GM12878 (cell line): ENCODE data around the gene BBS9. TPM values are rescaled to one million over a fixed set of nuclear protein-coding genes. Genes with fewer than 3 reads are reported as not detected.

Experiments
- BACH1 ChIP-seq: fragments of 450-650 bp; IDR thresholded peaks from 2 replicates; pipeline ENCODE4 v1.6.1; 2017; ENCODE audit warnings: mild to moderate bottlenecking, borderline replicate concordance
- ETV6 ChIP-seq, 2 experiments: fragments of 450-650 bp in 1 of 2; IDR thresholded peaks in 1 of 2; conservative IDR thresholded peaks in 1 of 2; 2 replicates each; pipeline ENCODE4 v1.6.1; 2014; ENCODE audit warnings: antibody characterized with exemption in 1 of 2, borderline replicate concordance in 1 of 2, low read depth in 1 of 2, mild to moderate bottlenecking in 1 of 2, moderate library complexity in 1 of 2
- GATAD2B ChIP-seq: fragments of 450-650 bp; conservative IDR thresholded peaks from 2 replicates; pipeline ENCODE4 v1.6.1; 2017; ENCODE audit warnings: low read depth, mild to moderate bottlenecking, moderate library complexity
- NR2C2 ChIP-seq: IDR thresholded peaks from 2 replicates; pipeline ENCODE4 v1.6.1; 2011; ENCODE audit warnings: borderline replicate concordance, low read depth; ENCODE audit not compliant: control insufficient read depth, insufficient read length
- NR2F1 ChIP-seq: fragments of 450-650 bp; conservative IDR thresholded peaks from 2 replicates; pipeline ENCODE4 v1.6.1; 2017; ENCODE audit warnings: mild to moderate bottlenecking
- SMARCA5 ChIP-seq: fragments of 450-650 bp; IDR thresholded peaks from 2 replicates; pipeline ENCODE4 v1.6.1; 2017; ENCODE audit warnings: mild to moderate bottlenecking
- SPI1 ChIP-seq: IDR thresholded peaks from 2 replicates; pipeline ENCODE4 v1.6.1; 2011; ENCODE audit warnings: low read depth, mild to moderate bottlenecking, low read length, moderate library complexity, borderline replicate concordance; ENCODE audit not compliant: insufficient read depth
- TCF7 ChIP-seq: IDR thresholded peaks from 2 replicates; pipeline ENCODE4 v1.6.1; 2014; ENCODE audit warnings: antibody characterized with exemption, borderline replicate concordance
- YBX1 ChIP-seq: fragments of 450-650 bp; IDR thresholded peaks from 2 replicates; pipeline ENCODE4 v1.6.1; 2016; ENCODE audit warnings: antibody characterized with exemption
- polyA plus RNA-seq, 11 experiments: library from polyadenylated mRNA; depleted of rRNA in 4 of 11; unstranded in 6 of 11; stranded (reverse) in 5 of 11; fragments of >200 nt; fragmentation: Nextera tagmentation in 4 of 11; fragmentation: Illumina TruSeq in 1 of 11; extraction: Ambion mirVana in 4 of 11; extraction: Trizol in 1 of 11; gene quantifications; 1 replicate in 1 of 11; 2 replicates in 10 of 11; pipeline versions ENCODE4 v1.2.1 to v1.2.3, GENCODE V29; 2011 to 2016; ENCODE audit warnings: inconsistent platforms in 2 of 11, missing spikeins in 2 of 11, low read depth in 1 of 11
- total RNA-seq, 4 experiments: library from RNA; depleted of rRNA in 3 of 4; stranded (reverse); fragments of >200 nt in 3 of 4; fragmentation: Illumina TruSeq in 1 of 4; extraction: Trizol in 1 of 4; gene quantifications; 2 replicates each; pipeline versions ENCODE4 v1.2.1 to v1.2.3, GENCODE V29; 2013 to 2021
- TF ChIP-seq, protein P1 (sequence below): fragments of 450-650 bp; IDR thresholded peaks from 2 replicates; pipeline ENCODE4 v1.6.1; 2017; ENCODE audit warnings: mild to moderate bottlenecking, low read depth, inconsistent platforms; ENCODE audit not compliant: poor library complexity, severe bottlenecking
- TF ChIP-seq, protein P2 (sequence below): fragments of 450-650 bp; IDR thresholded peaks from 2 replicates; pipeline ENCODE4 v1.6.1; 2017; ENCODE audit warnings: mild to moderate bottlenecking

The BBS9 gene
- total and polyA plus RNA-seq, 10 of the 15 experiments (the other 5 are each of a cell fraction or from before 2014, with no cell fraction given): 1.2 to 5.6 (median 2.3) TPM

DNA sequence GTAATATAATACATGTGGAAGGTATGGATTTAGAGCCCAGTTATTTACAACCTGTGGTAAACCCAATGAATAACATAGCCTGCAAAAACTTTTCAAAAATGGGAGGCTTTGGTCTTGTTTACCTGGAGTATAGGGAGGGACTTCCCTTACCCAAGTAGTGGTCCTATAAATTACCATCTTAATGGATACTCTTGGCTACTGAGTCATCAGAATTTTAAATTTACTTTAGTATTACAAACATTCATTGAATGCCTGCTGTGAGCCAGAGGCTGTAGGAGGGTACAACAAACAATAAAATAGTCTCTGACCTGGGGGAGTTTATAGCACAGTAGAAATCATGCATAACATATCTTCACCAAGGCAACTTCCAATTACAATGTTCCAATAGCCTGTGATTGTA is 365.1 kb downstream of the BBS9 start (continued):
- TF ChIP-seq, protein P1, sequence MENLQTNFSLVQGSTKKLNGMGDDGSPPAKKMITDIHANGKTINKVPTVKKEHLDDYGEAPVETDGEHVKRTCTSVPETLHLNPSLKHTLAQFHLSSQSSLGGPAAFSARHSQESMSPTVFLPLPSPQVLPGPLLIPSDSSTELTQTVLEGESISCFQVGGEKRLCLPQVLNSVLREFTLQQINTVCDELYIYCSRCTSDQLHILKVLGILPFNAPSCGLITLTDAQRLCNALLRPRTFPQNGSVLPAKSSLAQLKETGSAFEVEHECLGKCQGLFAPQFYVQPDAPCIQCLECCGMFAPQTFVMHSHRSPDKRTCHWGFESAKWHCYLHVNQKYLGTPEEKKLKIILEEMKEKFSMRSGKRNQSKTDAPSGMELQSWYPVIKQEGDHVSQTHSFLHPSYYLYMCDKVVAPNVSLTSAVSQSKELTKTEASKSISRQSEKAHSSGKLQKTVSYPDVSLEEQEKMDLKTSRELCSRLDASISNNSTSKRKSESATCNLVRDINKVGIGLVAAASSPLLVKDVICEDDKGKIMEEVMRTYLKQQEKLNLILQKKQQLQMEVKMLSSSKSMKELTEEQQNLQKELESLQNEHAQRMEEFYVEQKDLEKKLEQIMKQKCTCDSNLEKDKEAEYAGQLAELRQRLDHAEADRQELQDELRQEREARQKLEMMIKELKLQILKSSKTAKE: no peak
- TF ChIP-seq BACH1 (no peak), NR2C2 (no peak), TCF7 (no peak), NR2F1 (no peak), SPI1 (no peak), YBX1 (no peak), SMARCA5 (no peak), GATAD2B (no peak), ETV6 (conservative IDR thresholded peaks at IDR 0.05 in 1 of 2, IDR thresholded peaks at IDR 0.05 in 1 of 2; ENCODE audit: borderline replicate concordance in 1 of 2, low read depth in 1 of 2) (no peak)
- TF ChIP-seq, protein P2, sequence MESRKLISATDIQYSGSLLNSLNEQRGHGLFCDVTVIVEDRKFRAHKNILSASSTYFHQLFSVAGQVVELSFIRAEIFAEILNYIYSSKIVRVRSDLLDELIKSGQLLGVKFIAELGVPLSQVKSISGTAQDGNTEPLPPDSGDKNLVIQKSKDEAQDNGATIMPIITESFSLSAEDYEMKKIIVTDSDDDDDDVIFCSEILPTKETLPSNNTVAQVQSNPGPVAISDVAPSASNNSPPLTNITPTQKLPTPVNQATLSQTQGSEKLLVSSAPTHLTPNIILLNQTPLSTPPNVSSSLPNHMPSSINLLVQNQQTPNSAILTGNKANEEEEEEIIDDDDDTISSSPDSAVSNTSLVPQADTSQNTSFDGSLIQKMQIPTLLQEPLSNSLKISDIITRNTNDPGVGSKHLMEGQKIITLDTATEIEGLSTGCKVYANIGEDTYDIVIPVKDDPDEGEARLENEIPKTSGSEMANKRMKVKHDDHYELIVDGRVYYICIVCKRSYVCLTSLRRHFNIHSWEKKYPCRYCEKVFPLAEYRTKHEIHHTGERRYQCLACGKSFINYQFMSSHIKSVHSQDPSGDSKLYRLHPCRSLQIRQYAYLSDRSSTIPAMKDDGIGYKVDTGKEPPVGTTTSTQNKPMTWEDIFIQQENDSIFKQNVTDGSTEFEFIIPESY: no peak
